M059J (cell line): ENCODE data around the gene UIMC1. TPM values are rescaled to one million over a fixed set of nuclear protein-coding genes. Genes with fewer than 3 reads are reported as not detected.
"Not testable (repeated sequence)": the region's sequence is repeated elsewhere in the genome, so short reads cannot be mapped to it uniquely, and the experiment has no call there.

Source experiments
- DNase-seq: peaks from one replicate; pipeline ENCODE4 v3.0.0-alpha.2; 2012; ENCODE audit warnings: low read depth
- total RNA-seq: library from RNA; depleted of rRNA; stranded (reverse); fragments of >200 nt; shearing (Covaris generic); gene quantifications from 2 replicates; pipeline ENCODE4 v1.2.3, GENCODE V29; 2014

Gene UIMC1
- total RNA-seq, 1 experiment from 2014 or later: 27.8 TPM

DNA sequence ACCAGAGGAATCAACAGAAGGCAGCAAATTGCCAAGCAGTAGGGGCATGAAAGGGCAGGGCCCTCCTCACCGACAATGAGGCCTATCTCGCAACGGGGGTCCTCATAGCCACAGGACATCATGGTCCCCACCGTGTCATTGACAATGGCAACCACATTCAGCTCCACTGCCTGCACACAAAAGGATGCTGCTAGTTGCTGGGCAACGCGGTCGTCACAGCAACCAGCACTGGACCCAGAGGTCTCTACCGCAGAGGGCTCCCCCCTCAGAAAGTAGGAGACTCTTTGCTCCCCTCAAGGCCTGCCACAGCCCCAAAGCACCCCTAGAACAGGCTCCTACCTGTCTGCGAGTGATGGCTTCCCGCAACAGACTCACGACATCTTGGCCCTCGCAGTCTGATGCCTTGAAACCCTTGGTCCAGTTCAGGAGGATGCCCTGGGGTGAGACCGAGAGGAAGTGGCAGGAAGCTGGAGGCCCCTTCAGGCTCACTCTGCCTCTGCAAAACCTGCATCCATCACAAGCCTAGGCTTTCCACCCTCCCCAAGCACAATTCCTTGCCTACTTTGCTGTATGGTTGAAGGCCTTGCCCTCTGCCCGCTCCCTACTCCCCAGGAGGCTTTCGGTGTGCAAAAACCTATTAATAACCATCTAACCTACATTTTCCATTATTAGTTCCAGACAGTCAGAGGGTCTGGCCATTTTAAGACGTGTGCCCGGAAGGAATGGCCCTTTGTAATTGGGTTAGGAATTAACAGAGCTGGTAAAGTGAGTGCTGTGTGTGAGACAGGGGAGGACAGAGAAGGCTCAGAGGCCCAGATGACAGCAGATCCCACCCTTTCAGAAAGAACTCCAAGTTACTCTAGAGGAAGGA, 122.6 kb downstream of the UIMC1 start:
- DNase-seq: no peak

DNA sequence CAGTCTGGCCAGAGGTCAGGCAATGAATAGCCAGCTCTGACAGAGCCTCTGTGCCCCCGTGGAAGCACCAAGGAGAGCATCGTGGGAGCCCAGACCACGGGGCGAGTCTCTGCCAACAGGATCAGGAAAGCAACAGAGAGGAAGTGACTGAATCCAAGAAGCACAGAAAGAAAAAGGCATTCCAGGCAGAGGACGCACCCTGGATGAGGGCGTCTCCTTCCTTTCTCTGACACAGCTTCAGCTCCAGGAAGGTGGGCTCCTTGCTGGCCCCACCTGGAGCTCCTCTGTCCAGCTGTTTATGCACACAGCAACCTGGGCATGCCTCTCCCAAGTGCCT, 124.0 kb downstream of the UIMC1 start:
- no peak for DNase-seq

DNA sequence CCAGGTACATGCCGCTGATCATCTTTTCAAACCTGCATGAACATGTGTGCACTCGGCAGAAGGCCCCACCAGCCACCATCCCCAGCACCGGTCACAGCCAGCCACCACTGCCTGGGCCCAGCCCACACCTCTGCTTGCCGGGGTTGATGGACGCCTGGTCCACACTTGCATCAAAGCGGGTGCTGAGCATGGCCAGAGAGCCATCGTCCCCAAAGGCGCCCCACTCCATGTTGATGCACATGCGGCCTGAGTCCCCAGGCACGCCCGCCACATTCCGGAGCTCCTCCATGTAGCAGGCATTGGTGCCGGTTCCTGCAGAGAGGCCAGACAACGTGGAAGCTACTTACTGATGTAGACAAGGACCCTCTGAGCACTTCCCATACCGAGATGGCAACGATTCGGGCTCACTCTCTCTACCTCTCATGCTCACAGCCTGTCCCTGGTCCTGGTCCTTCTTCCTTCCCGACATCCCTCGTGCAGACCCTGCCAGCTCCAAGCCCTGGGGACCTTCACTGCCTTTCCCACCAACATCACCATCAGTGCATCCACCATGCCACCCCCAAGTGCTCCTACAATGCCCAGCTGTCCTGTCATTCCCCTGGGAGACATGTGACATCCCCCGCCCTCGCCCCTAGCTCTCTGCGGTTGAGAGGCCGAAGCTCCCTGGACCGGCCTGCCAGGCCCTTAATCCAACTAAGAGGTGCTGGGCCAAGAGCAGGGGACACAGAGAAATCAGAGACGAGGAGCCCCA, 124.6 kb downstream of the UIMC1 start:
- no peak for DNase-seq

DNA sequence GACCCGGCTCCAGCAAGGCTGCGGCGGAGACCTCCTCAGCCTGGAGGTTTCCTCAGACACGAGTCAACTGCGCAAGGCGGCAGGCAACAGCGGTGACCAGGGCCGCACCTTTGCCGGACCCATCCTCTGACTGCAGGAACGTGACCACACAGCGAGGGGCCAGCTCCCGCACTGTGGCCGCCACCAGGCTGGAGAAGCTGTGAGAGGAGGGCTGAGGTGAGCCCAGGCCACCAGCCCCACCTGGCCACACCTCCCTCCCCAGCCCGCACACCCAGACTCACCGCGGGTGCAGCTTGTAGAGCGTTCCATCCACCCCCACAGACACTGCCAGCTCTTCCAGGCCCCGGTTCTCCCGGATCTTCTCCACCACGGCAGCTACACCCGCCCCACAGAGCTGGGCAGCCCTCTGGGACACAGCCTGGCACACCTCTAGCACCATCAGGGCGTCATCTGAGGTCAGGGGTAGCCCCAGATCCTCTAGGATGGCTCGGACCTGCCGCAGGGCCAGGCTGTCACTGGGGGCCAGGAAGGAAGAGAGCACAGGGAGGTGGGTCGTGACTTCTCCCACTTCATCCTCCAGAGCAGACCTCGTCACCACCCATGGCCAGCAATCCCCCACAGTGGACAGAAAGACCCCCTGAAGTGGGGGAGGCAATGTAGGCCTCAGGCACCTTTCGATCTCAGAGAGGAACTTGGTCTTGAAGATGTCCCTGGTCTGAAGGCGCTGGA, 125.4 kb downstream of the UIMC1 start:
- no peak for DNase-seq

DNA sequence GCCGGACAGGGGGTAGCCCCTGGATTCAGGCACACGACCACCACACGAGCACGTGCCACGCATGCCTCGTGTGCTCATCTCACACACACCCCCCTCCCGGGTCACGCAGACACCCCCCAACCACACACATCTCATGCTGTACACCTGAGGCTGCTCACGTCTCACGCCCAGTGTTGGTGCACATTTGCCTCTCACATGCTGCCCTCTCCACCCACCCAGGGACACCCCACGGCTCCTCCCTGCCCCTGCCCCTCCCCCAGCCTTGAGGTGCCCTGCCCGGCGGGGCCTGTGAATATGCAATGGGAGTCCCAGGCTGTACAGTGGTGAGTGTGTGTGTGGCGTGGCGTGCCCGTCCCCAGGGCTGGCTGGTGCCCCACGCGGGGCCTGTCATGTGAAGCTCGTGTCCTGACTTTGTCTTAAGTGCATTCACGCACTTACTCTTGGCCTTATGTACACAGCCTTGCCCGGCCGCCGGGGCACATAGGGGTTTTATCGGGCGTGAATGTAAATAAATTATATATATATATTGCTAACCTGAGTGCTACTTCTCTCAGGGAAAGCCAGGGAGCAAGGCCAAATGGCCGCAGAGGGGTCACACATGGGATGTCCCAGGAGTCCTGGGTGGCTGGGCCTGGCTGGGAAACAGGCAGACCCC, 126.1 kb downstream of the UIMC1 start:
- DNase-seq: no peak

DNA sequence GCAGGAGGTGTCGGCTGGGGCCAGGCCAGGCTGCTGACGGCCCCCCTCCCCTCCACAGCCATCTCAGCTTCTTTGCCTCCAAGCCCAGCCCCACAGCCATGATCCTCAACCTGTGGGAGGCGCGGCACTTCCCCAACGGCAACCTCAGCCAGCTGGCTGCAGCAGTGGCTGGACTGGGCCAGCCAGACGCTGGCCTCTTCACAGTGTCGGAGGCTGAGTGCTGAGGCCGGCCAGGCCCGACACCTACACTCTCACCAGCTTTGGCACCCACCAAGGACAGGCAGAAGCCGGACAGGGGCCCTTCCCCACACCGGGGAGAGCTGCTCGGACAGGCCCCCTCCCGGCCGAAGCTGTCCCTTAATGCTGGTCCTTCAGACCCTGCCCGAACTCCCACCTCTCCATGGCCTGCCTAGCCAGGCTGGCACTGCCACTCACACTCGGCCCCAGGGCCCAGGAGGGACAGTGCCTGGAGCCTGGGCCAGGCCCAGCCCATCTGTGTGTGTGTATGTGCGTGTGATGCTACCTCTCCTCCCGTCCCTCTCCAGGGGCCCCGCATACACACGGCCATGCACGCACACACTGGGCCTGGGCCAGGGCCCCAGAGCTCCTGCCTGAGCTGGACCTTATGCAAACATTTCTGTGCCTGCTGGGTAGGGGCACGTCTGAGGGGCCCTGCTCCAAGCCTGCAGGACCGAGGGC, 126.8 kb downstream of the UIMC1 start:
- DNase-seq: no peak

DNA sequence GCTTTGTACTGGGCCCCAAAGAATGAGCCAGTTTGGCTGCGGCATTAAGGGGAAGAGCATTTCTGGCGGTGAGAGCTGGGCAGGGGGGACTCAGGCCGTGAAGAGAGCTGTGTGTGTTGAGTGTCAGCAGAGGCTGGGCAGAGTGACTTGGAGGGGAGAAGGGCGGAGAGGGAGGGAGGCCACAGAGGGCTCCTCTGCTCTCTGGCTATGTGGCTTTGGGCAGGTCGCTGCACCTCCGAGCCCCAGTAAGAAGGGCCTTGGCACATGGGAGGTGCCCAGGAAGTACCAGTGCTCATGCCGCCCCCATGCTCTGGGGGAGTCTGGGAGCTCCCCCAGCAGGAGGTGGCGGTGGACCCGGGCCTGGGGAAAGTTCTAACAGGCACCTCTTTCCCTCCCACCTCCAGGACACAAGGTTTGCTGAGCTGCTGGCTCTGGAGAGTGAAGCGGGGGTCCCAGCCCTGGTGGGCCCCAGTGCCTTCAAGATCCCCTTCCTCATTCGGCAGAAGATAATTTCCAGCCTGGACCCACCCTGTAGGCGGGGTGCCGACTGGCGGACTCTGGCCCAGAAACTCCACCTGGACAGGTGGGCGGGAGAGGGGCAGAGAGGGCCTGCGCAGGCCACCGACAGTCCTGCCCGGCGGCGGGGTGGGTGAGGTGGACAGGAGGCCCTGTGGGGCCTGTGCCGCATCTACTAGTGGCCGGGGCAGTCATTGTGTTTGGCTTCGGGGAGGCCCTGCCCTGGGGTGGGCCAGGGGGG, 127.5 kb downstream of the UIMC1 start:
- no peak for DNase-seq

DNA sequence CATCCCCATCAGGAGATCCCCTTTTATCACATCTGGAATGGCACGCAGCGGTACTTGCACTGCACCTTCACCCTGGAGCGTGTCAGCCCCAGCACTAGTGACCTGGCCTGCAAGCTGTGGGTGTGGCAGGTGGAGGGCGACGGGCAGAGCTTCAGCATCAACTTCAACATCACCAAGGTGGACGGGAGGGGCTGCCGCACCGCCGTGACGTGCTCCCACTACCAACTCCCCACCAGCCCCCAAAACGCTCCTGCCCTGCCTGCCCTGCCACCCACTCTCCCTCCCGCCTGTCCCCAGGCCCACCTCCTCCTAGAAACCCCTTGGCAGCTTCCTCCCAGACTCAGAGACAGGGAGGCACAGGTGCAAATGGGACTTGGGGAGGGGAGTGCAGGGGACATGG, 128.1 kb downstream of the UIMC1 start:
- no peak for DNase-seq

DNA sequence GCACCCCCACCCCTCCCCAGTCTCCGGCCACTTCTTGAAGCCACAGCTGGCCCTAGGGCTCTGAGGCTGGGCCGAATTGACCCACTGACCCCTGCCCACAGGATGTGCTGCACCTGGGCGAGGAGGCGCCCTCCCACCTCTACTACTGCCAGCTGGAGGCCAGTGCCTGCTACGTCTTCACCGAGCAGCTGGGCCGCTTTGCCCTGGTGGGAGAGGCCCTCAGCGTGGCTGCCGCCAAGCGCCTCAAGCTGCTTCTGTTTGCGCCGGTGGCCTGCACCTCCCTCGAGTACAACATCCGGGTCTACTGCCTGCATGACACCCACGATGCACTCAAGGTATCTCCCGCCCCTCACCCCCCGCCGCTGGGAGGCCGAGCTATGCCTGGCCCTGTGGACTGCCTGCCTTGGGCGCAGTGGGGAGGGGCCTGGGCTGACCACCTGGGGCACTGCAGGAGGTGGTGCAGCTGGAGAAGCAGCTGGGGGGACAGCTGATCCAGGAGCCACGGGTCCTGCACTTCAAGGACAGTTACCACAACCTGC, 128.7 kb downstream of the UIMC1 start:
- no peak for DNase-seq

DNA sequence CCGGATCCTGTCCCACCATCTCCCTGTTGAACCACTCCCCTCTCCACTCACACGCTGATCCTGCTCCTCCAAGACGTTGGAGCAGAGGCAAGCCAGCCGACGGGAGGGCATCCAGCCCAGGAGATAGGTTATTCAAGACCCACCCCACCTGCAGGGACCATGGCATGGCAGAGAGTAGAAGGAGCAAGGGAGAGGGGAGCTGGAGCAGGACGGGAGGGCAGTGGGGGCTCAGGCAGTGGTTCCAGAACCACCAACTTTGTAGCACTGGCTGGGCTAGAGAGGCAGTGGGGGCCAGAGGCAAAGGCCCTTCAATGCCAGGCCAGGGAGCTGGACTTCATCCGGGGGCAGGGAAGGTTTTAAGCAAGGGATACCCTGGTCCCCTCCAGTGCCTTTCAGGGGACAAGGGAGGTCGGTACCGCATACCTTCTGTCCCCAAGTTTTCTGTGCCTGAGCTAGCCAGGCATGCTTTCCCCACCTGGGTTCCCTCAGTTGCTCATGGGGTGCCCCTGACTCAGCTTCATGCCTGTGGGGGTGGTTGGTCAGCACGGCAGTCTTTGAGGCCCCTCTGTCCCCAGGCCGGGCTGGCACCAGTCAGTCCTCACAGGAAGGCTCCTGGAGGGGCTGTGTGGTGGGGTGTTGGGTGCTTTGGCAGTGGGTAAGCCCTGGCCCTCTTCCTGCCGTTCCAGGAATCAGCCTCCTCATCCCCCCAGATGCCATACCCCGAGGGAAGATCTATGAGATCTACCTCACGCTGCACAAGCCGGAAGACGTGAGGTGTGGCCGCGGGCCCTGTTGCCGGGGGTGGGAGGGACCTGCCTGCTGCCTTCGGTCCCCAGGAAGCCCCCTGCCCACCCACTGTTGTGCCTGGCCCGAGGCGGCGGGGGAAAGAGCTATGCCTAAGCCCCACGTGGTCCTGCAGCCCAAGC, 129.8 kb downstream of the UIMC1 start:
- DNase-seq: no peak

DNA sequence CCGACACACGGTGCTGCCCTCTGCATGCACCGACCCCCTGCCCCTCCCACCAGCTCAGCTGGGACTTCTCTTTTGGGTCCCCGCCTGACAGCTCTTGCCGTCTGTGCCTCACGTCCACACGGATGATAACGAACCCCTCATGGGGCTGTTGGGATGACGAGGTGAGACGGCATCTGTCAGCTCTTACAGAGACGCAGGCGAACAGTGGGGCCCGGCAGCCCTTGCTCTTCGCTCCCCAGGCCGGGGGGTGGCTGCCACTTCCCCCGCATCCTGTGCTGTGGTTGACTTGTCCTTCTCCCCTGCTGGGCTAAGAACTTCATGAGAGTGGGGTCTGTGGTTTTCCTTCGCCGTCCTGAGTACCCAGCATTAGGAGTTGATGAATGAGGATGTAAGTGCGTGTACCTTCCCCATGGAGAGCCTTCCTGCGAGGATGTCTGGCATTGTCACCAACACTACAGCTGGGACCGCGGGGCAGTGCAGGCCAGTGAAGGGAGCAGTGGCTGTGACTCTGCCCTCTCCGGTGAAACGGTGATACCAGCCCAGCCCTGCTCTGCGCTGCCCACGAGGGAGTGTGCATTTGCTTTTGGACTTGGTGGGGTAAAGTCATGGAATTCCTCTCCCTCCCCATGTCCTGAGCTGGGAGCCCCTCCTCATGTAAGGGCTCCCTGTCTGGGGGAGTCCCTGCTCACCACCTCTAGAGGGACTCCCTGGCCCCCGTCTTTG, 130.6 kb downstream of the UIMC1 start:
- no peak for DNase-seq

DNA sequence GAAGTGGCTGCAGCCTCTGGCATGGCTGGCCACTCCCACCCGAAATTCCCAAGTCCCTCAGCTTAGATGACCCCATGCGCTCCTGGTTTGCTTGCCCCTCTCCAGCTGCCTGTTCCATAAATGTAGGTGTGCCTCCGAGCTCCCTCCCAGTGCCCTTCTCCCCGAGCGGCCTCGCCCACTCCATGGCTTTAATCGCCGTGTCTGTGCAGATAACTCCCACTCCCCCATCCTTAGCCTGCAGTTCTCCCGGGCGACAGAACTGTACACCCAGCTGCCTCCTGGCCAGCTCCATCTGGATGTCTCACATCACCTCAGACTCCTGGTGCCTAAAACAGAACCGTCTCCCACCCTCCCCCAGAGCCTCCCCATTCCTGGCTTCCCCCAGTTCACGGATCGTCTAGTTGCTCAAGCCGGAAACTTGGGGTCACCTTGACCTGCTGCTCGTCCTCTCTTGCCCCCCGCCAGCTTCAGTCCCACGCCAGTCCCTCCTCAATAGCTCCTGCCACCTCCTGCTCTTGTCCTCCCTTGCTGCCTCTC, 131.5 kb downstream of the UIMC1 start:
- DNase-seq: no peak

DNA sequence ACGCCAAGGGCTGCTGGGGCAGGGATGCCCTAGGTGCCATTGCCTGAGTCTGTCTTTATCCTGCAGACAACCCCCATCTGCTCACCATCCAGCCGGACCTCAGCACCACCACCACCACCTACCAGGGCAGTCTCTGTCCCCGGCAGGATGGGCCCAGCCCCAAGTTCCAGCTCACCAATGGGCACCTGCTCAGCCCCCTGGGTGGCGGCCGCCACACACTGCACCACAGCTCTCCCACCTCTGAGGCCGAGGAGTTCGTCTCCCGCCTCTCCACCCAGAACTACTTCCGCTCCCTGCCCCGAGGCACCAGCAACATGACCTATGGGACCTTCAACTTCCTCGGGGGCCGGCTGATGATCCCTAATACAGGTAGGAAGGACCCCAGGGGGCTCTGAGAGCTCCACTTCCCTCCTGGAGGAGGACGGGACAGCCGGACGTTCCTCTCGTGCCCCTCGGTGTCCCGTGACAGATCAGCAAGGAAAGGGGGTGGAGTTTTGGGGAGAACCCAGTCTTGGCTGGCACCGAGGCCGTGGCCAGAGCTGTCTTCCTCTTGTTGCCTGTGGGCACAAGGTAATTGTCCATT, 132.3 kb downstream of the UIMC1 start:
- no peak for DNase-seq

DNA sequence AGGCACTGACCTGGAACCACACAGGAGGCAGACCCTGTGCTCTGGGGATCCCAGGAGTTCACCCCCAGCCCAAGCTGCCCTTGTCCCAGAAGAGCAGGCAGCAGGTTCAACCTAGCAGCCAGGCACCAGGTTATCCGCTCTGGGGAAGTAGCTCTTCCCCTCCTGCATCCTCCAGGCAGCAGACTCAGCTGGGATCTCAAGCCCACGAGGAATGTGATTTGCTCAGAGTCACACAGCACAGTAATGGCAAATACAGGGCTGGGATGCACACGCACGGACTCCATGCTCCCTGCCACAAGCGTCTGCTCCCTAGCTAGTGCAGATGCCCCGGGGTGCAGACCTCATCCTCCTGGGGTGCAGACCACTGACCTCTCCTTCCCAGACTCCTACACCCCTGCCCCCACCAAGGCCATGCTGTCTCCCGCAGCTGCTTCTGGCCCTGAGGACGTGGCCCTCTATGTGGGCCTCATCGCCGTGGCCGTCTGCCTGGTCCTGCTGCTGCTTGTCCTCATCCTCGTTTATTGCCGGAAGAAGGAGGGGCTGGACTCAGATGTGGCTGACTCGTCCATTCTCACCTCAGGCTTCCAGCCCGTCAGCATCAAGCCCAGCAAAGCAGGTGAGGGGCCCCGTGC, 132.9 kb downstream of the UIMC1 start:
- DNase-seq: no peak

DNA sequence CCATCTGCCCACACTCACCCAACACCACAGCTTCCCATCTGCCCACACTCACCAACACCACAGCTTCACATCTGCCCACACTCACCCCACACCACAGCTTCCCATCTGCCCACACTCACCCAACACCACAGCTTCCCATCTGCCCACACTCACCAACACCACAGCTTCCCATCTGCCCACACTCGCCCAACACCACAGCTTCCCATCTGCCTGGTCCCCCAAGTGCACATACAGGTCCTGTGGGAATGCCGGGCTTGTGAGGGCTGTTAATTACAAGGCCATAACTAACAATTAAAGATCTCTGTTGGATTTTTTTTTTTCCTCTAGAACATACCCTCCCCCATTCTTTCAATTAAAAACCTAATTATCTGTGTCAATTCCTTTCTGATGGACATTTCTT, 133.6 kb downstream of the UIMC1 start:
- not testable (repeated sequence) for DNase-seq

DNA sequence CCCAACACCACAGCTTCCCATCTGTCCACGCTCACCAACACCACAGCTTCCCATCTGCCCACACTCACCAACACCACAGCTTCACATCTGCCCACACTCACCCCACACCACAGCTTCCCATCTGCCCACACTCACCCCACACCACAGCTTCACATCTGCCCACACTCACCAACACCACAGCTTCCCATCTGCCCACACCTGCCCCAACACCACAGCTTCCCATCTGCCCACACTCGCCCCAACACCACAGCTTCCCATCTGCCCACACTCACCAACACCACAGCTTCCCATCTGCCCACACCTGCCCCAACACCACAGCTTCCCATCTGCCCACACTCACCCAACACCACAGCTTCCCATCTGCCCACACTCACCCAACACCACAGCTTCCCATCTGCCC, 134.0 kb downstream of the UIMC1 start:
- not testable (repeated sequence) for DNase-seq

DNA sequence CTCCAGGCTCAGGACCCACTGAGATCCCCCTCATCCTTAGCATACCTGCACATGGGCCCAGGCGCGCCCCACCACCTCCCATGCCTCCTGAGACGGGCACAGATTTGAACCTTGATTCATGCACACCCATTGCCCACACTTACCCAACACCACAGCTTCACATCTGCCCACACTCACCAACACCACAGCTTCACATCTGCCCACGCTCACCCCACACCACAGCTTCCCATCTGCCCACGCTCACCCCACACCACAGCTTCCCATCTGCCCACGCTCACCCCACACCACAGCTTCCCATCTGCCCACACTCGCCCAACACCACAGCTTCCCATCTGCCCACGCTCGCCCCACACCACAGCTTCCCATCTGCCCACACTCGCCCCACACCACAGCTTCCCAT, 135.9 kb downstream of the UIMC1 start:
- DNase-seq: not testable (repeated sequence)
